Tibial artery (tissue), 4 donors: ENCODE results near the gene TAF1B.

Source experiments
- DNase-seq, 2 donors: peaks; one replicate each; pipeline ENCODE4 v3.0.0-alpha.2; 2019
- H3K27ac ChIP-seq, 2 donors: fragments of 200-600 bp; sonication (generic) in 1 of 2; 1 replicate in 1 of 2; 2 replicates in 1 of 2; pipeline ENCODE4 v1.5.1; 2018 to 2019; ENCODE audit warnings: mild to moderate bottlenecking in 1 of 2
- H3K27me3 ChIP-seq, 2 donors: fragments of 200-600 bp; sonication (generic) in 1 of 2; one replicate each; pipeline versions ENCODE4 v1.5.1 to v1.6.0; 2016 to 2019
- H3K36me3 ChIP-seq, 3 donors: fragments of 200-600 bp; sonication (generic) in 2 of 3; one replicate each; pipeline ENCODE4 v1.5.1; 2016 to 2019; ENCODE audit warnings: mild to moderate bottlenecking in 2 of 3
- H3K4me1 ChIP-seq, 4 donors: fragments of 200-600 bp; sonication (generic) in 2 of 4; 1 replicate in 3 of 4; 2 replicates in 1 of 4; pipeline ENCODE4 v1.5.1; 2016 to 2019
- H3K4me3 ChIP-seq, 2 donors: fragments of 200-600 bp; sonication (generic) in 1 of 2; 1 replicate in 1 of 2; 2 replicates in 1 of 2; pipeline ENCODE4 v1.5.1; 2018 to 2019; ENCODE audit warnings: mild to moderate bottlenecking in 2 of 2
- H3K9me3 ChIP-seq, 3 donors: fragments of 200-600 bp; sonication (generic) in 1 of 3; one replicate each; pipeline ENCODE4 v1.5.1; 2016 to 2019
- CTCF ChIP-seq, 2 experiments: fragments of 200-600 bp in 1 of 2; fragments of 450-650 bp in 1 of 2; IDR thresholded peaks; one replicate each; pipeline ENCODE4 v1.5.1; 2017 to 2019; ENCODE audit warnings: antibody characterized with exemption in 2 of 2, mild to moderate bottlenecking in 1 of 2, moderate library complexity in 1 of 2
- intact Hi-C: fragments of 100-400 bp; cut with DNase I; formaldehyde crosslinking; loops from one replicate; pipeline ENCODE4 v1.15.0; 2023; ENCODE audit warnings: low total_unique reads

Gene TAF1B

GRCh38 chr2:9895669-9896590, 52.7 kb downstream of the TAF1B start:
- H3K27me3 ChIP-seq, result no peaks in the 10 kb centered on the region
- H3K36me3 ChIP-seq, result no peaks in the 10 kb centered on the region
- no peak overlapping the region for H3K4me3 ChIP-seq
- no peak overlapping the region for H3K27ac ChIP-seq
- no peak for TF ChIP-seq CTCF (IDR thresholded peaks at IDR 0.05)
- no peak for DNase-seq
- intact Hi-C loops, result no loop called here
- H3K9me3 ChIP-seq, result no peaks in the 10 kb centered on the region
- H3K4me1 ChIP-seq, result peaks cover 0 to 24% (median 14%) of the 10 kb centered on the region in 4 donors

GRCh38 chr2:9897331-9897737, 54.1 kb downstream of the TAF1B start:
- Histone ChIP-seq H3K27me3 (no peaks in the 10 kb centered on the region), H3K4me1 (peaks cover 0 to 24% (median 14%) of the 10 kb centered on the region in 4 donors), H3K4me3 (no peak overlapping the region), H3K36me3 (no peaks in the 10 kb centered on the region), H3K9me3 (no peaks in the 10 kb centered on the region), H3K27ac (no peak overlapping the region)
- DNase-seq, result peak; percentile 80 to 85
- intact Hi-C loops, result no loop called here
- no peak for TF ChIP-seq CTCF (IDR thresholded peaks at IDR 0.05)

DNA sequence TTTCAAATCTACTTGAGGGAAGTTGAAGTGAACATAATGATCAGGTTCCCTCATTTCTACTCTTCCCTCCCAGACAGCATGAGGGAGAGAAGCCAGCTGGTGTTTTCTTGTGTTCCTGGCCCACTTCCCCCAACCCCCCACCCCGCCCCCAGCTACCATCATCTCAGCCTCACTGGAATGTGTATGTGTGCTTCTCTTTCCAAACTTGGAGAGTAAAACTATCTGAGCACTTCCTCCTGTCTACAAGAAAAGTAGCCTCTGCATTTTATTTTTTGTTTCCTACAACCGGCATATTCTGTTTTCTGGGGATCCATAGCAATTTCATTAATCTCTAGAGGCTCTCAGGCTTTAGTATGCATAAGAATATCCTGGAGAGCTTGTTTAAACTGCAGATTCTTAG, 54.6 kb downstream of the TAF1B start:
- H3K9me3 ChIP-seq, result no peaks in the 10 kb centered on the region
- no peak overlapping the region for H3K27ac ChIP-seq
- H3K4me3 ChIP-seq, result no peak overlapping the region
- no peak for TF ChIP-seq CTCF (IDR thresholded peaks at IDR 0.05)
- no peak for DNase-seq
- no peaks in the 10 kb centered on the region for H3K36me3 ChIP-seq
- H3K27me3 ChIP-seq, result no peaks in the 10 kb centered on the region
- H3K4me1 ChIP-seq, result peaks cover 0 to 24% (median 14%) of the 10 kb centered on the region in 4 donors
- intact Hi-C loops, result no loop called here

DNA sequence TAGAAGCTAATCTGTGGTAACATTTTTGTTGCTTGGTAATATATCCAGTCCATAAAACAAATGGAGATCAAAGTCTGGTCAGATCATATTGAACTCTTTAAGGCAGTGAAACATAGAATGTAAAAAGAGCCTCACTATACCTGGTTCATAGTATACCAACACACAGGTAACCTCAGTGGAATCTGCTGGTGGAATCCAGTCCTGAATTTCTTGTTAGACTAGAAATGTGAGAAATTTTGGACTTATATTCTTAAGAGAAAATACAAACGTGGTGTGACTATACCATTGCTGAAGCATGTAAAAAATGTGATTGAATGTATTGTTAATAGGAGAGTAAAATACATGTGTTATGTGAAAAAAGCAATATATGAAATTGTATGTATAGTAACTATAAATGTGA, 62.1 kb downstream of the TAF1B start:
- no peak for DNase-seq
- H3K27me3 ChIP-seq, result no peaks in the 10 kb centered on the region
- TF ChIP-seq CTCF (IDR thresholded peaks at IDR 0.05), result no peak
- no peak overlapping the region for H3K27ac ChIP-seq
- no peaks in the 10 kb centered on the region for H3K9me3 ChIP-seq
- no peaks in the 10 kb centered on the region for H3K4me1 ChIP-seq
- intact Hi-C loops, result no loop called here
- H3K4me3 ChIP-seq, result no peak overlapping the region
- H3K36me3 ChIP-seq, result no peaks in the 10 kb centered on the region

GRCh38 chr2:9907402-9907801, 64.1 kb downstream of the TAF1B start:
- H3K36me3 ChIP-seq, result no peaks in the 10 kb centered on the region
- H3K27me3 ChIP-seq, result no peaks in the 10 kb centered on the region
- intact Hi-C loops, result no loop called here
- H3K9me3 ChIP-seq, result no peaks in the 10 kb centered on the region
- no peak overlapping the region for H3K4me3 ChIP-seq
- no peak for TF ChIP-seq CTCF (IDR thresholded peaks at IDR 0.05)
- no peaks in the 10 kb centered on the region for H3K4me1 ChIP-seq
- no peak overlapping the region for H3K27ac ChIP-seq
- DNase-seq, result no peak
